PC-3 (cell line): ENCODE measurements around the gene ARHGAP15.

Experiments used
- EZH2 ChIP-seq: fragments of 300-600 bp; sonication (generic); IDR thresholded peaks from one replicate; pipeline ENCODE4 v1.6.1; 2017; ENCODE audit warnings: antibody characterized with exemption, mild to moderate bottlenecking, low read length; ENCODE audit not compliant: unreplicated experiment
- TF ChIP-seq, protein P1 (sequence below): fragments of 300-600 bp; sonication (generic); conservative IDR thresholded peaks from 2 replicates; pipeline ENCODE4 v1.5.1; 2017; ENCODE audit warnings: antibody characterized with exemption, low read depth, mild to moderate bottlenecking, low read length

DNA sequence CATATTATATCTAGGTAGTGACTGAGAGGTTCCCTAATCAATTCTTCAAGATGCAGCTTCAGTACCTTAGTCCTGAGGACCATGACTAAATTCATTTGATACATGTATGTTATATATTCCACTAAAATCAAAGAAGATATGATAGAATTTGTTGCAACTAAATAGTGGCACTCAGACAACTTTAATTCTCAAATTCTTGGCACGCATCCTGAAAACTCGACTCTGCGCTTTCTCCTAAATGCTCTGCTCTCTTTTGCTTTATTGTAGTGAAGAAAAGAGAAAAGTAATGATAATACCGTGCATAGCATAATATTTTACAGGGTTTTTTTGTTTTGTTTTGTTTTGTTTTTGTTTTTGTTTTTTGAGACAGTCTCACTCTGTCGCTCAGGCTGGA is 475.3 kb downstream of the ARHGAP15 start:
- TF ChIP-seq, protein P1, sequence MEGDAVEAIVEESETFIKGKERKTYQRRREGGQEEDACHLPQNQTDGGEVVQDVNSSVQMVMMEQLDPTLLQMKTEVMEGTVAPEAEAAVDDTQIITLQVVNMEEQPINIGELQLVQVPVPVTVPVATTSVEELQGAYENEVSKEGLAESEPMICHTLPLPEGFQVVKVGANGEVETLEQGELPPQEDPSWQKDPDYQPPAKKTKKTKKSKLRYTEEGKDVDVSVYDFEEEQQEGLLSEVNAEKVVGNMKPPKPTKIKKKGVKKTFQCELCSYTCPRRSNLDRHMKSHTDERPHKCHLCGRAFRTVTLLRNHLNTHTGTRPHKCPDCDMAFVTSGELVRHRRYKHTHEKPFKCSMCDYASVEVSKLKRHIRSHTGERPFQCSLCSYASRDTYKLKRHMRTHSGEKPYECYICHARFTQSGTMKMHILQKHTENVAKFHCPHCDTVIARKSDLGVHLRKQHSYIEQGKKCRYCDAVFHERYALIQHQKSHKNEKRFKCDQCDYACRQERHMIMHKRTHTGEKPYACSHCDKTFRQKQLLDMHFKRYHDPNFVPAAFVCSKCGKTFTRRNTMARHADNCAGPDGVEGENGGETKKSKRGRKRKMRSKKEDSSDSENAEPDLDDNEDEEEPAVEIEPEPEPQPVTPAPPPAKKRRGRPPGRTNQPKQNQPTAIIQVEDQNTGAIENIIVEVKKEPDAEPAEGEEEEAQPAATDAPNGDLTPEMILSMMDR: no peak
- TF ChIP-seq EZH2: no peak
